Fibroblast of upper back skin (primary cell): ENCODE results near the gene THSD8.
"Not testable (repeated sequence)": the region's sequence is repeated elsewhere in the genome, so short reads cannot be mapped to it uniquely, and the experiment has no call there.

ENCODE experiments used
- DNase-seq: peaks from one replicate; pipeline ENCODE4 v3.0.0-alpha.2; 2013

Gene THSD8

DNA sequence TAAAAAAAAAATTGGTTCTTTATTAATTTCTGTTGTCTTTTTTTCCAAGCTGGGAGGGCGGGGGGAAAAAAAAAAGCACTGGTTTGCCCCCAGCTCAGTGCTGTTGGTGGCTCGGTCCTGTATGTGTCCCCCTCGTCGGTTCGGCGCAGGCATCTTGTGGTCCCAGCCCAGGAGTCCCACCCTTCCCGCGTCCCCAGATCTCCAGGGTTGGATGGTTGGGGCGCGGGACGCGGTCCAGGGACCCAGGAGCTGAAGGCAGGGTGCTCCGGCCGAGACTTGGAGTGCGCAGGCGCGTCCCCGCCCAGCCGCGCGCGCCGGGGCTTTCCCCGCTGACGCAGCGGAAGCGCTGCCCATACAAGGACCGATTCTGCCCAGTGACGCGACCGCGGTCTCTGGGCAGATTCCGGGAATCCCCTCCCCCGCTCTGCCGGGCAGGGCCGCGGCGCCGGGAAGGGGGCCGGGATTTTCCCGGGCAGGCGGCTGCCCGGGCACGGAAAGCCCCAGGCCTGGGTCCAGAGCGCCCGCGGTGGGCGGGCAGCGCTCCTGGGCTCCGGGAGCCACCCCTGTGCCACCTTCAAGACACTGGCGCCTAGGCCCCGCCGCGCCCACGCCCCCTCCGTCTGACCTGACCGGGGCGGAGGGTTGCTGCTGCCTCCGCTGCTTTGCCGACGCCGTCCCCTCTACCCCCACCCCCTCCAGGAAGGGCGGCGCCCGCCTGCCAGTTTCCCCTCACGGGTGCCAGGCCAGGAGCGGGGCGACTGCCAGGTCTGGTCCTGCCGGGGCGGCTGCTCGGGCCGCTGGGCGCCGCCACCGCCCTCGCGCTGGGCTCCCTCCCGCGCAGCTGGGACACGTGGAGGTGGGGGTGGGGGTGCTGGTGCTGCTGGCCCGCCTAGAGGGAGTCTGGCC is 8.3 kb upstream of the THSD8 start:
- peak; percentile 93 for DNase-seq

DNA sequence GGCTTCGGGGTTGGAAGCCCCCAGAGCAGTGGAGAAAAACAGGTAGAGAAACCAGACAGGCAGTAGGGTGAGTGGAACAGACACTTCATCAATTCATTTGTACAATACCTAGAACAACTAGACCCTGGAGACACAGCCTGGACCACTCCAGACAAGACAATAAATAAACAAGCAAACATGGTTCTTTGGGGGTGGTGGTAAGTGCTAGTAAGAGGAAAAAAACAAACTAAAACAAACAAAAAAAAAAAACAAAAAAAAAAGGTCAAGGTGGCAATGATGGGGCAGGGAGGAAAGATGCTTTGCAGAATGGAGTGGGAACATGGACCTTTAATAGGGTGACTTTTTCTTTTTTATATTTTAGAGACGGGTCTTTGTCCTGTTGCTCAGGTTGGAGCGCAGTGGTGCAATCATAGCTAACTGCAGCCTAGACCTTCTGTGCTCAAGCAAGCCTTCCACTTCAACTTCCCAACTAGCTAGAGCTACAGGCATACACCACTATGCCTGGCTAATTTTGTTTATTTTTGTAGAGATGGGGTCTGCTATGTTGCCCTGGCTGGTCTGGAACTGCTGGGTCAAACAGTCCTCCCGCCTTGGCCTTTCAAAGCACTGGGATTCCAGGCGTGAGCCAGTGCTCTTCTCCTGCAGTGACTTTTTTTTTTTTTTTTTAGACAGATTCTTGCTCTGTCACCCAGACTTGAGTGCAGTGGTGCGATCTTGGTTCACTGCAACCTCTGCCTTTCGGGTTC is 7.5 kb upstream of the THSD8 start:
- DNase-seq: no peak

DNA sequence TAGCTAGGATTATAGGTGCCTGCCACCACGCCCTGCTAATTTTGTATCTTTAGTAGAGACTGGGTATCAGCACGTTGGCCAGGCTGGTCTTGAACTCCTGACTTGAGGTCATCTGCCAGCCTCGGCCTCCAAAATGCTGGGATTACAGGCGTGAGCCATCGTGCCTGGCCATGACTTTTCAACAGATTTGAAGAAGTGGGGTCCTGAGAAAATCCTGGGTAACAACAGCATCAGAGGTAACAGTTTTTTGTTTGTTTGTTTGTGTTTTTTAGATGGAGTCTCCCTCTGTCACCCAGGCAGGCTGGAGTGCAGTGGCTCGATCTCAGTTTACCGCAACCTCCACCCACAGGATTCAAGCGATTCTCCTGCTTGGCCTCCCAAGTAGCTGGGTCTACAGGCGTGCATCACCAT is 6.9 kb upstream of the THSD8 start:
- no peak for DNase-seq

DNA sequence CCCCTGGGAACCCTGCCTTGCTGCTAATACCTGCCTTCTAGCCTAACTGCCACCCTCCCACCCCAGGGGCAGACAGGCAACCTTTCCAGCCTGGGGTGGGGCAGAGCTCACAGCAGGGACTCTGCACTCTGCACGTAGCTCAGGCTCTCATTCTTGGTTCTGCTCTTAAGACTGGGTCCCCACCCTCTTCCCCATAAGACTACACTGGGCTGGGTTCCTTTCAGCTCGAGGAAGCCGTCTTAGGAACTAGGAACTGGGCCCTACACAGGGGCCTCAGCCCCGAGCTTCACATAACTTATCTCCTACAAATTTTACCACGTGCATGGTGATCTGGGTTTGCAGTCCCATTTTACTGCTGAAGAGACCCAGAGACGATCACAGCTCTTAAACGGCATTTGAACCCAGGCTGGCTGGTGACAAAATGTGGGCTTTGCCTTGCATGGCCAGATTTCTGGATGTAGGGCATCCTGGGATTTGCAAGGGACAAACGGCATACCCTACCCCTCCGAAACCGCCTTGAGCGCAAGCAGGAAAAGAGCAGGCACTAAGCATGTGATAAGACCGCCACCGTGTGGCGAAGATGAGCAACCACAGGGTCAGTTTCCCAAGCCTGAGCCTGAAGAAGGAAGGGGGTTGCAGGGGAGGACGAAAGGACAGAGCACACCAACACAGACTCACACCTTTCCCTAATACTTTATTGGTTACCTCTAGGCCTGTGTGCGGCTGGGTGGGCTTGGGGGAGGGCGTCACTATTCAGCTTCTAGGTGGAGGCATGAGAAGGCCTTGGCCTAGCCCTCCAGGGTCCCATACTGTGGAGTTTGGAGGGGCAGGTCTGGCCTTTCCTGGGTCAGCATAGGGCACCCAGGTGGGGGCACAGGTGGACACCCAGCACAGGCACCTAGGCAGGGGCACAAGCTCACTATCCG is 5.5 kb upstream of the THSD8 start:
- DNase-seq: peak; percentile 80

DNA sequence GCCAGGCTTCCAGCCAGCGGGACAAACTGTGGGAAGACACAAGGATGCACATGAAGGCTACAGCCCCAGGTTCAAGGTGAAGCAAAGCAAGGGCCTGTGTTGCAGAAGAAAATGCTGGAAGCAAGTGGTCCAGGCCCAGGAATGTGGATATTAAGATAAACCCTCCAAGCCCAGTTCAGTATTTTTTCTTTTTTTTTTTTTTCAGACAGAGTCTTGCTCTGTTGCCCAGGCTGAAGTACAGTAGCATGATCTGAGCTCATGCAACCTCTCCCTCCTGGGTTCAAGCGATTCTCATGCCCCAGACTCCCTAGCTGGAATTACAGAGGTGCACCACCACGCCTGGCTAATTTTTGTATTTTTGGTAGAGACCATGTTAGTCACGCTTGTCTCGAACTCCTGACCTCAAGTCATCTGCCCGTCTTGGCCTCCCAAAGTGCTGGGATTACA is 4.7 kb upstream of the THSD8 start:
- no peak for DNase-seq

DNA sequence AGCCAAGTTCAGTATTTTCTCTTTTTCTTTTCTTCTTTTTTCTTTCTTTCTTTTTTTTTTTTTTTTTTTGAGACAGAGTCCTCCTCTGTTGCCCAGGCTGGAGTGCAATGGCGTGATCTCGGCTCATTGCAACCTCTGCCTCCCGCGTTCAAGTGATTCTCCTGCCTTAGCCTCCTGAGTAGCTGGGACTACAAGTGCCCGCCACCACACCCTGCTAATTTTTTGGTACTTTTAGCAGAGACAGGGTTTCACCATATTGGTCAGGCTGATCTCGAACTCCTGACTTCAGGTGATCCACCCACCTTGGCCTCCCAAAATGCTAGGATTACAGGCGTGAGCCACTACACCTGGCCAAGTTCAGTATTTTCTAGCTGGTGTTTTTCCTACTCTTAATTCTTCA is 4.3 kb upstream of the THSD8 start:
- not testable (repeated sequence) for DNase-seq

DNA sequence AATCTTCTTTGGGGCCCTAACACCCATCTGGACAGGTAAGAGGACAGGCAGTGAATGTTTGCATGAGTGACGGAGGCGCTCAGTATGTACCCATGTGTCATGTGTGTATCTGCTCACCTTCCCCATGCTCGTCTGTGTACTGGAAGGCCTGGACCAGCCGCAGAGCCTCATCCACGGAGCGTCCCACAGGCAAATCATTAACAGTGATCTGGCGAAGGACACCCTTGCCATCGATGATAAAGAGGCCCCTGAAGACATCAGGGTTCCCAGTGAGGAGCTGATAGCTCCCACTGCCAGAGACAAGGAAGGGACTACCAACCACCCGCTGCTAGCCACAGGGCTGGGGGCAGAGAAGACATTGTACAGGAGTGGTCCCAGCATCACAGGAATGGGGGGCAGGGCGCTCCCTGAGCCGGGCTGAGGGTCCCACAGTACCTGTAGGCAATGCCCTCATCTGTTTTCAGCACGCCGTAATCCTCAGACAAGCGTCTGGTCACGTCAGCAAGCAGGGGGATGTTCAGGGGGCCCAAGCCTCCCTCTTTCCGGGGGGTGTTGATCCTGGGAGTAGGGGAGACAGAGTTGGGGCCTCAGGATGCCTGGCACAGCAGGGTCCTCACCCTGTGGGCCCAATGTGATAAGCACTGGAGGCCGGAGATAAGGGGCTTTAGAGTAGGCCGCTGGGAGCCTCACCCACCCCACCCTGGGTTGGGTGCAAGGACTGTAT is 2.0 kb upstream of the THSD8 start:
- no peak for DNase-seq

DNA sequence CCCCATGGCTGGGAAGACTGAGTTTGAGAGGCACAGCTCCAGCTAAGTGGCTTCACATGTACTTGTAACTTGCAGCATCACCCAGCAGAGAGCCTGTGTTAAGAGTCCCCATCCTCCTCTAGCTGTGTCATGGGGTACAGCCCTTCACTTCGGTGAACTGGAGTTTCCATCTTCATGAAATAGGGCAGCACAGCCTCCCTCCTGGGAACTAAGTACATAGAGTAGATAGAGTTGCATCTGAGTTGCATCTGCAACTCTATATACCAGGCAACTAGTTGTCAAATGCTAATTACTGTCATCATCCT is 1.5 kb upstream of the THSD8 start:
- DNase-seq: no peak

DNA sequence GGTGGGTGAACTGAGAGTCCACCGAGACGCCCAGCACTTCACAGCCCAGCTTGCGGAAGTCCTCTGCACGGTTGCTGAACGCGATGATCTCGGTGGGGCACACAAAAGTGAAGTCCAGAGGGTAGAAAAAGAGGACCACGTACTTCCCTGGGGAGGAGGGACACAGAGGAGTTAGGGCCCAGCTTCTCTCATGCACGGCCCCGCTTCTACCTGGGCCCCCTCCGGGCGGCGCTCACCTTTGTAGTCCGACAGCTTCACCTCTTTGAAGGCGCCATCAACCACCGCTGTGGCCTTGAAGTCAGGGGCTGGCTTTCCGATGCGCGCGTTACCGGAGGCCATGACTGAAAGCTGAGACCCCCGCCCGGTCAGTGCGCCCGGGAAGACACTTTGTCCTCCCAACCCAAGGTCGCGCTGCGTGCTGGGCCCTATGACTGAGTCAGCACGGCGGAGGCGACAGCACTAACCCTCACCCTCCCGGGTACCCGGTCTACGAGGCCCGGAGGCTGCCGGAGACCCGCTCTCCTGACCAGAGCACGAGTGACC is 875 bp upstream of the THSD8 start:
- DNase-seq: no peak

DNA sequence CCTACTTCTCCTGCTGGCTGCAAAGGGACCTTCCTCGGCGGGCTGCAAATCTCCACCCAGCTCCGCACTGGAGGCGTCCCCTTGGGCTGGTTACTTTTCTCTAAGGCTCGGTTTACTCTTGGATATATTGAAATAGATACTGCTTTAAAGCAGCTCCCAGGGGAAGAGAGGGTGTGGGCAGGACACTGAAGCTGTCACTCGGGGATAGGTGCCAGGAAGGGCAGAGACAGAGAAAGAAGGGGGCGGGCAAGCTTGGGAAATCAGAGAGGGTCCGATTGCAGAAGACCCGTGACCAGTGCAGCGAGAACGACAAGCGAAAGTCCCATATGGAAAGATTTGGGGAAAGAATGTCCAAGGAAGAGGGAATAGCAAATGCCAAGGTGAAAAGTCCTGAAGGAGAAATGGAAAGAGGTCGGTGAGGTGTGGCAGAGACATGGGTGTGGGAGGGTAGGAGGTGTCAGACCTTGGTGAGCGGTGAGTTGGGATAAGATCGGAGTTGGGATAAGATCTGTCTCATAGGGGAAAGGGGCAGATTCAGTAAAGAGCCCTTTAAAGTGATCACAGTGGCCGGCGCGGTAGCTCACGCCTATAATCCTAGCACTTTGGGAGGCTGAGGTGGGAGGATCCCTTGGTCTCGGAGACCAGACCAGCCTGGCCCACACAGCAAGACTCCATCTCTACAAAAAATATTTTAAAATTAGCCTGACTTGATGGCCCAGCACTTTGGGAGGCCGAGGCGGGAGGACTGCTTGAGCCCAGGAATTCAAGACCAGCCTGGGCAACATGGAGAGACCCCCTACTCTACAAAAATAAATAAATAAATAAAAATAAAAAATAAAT is 618 bp downstream of the THSD8 start:
- no peak for DNase-seq

DNA sequence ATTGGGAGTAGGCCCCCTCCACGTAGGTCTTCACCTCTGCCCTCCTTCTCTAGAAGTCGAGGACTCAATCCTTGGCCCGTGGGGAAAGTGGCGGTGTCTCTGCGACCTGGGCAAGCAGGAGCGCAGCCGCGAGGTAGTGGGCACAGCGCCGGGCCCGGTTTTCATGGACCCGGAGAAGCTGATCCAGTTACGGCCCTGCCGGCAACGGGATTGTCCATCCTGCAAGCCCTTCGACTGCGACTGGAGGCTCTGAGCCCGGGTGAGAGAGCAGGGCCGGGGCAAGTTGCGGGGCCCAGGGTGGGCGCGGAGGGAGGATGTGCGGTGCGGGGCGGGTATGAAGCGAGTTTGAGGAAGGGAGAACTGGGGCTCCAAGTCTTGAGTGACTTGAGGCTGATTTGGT is 2.2 kb downstream of the THSD8 start:
- no peak for DNase-seq

DNA sequence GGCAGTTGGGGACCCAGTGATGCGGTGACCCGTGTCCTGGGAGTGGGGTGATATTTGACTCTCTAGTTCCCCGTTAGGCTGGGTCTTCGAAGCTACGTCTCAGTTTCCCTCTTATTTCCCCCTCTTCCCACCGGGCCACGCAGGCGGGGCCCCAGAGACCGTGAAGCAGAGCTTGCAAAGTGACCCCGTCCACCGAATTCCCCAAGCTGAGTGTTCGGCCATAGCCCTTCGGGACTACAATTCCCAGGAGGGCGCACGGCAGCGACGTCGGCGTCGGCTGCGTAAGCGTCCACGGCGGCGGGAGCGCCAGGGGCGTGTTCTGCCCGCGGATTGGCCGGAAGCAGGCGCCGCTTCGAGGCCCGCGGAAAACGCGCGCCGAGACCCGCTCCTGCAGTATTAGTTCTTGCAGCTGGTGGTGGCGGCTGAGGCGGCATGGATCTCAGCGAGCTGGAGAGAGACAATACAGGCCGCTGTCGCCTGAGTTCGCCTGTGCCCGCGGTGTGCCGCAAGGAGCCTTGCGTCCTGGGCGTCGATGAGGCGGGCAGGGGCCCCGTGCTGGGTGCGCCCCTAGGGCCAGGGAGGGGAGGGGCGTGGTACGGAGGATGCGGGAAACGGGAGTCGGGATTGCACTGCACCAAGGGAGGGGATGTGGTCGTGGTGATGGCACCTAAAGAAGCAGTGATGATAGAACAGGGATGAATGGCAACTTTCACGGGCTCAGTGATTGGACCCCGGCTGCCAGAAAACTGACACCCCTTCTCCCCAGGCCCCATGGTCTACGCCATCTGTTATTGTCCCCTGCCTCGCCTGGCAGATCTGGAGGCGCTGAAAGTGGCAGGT is 4.6 kb downstream of the THSD8 start, which contains the start of gene RNASEH2A:
Gene RNASEH2A, plus strand, starts transcription at position 343 of the 840 bp plus-strand sequence. Its CDS starts 90 bp downstream, at position 433.
- peak; percentile 87 for DNase-seq

DNA sequence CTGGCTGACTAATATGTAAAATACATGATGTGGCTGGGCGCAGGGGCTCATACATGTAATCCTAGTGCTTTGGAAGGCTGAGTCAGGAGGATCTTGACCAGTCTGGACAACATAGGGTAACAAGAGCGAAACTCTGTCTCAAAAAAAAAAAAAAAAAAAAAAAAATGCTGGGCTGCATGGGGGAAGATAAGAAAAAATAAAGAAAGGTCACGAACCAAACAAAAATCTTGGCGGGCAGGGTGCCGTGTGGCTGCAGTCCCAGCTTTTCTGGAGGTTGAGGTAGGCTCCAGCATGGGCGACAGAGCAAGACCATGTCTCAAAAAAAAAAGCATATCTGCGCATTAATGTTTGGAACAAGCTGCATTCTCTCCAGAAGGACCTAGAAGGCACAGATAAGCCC is 13.2 kb downstream of the THSD8 start:
- no peak for DNase-seq

DNA sequence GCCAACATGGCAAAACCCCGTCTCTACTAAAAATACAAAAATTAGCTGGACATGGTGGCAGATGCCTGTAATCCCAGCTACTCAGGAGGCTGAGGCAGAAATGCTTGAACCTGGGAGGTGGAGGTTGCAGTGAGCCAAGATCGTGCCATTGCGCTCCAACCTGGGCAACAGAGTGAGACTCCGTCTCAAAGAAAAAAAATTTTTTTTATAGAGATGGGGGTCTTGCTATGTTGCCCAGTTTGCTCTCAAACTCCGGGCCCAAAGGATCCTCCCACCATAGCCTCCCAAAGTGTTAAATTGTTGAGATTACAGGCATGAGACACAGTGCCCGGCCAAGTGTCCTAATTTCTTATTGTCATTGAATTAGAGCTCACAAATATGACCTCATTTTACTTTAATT is 15.3 kb downstream of the THSD8 start:
- DNase-seq: not testable (repeated sequence)

DNA sequence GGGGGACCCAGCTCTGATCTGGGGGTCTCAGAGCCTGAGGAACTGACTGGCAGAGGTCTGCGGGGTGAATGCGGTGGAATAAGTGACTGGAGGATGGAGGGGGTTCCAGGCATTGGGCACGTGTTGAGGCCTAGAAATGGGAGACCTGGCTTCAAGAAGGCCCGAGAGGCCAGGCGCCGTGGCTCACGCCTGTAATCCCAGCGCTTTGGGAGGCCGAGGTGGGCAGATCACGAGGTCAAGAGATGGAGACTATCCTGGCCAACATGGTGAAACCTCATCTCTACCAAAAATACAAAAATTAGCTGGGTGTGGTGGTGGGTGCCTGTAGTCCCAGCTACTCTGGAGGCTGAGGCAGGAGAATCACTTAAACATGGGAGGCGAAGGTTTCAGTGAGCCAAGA is 15.9 kb downstream of the THSD8 start:
- not testable (repeated sequence) for DNase-seq

DNA sequence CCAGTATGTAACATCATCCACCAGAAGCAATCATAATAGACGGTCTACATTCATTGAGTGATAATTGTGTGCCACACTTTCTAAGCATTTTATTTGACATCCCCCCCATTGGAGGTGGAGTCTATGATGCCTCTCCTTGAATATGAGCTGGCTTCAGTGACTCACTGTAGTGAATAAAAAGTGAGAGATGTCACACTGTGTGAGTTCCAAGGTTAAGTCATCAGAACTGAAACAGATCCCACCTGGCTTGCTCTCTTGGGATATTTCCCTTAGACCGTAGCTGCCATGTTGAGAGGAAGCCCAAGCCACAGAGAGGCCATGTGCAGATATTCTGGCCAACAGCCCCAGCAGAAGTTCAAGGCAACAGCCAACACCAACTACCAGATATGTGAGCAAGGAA is 19.9 kb downstream of the THSD8 start:
- DNase-seq: no peak

DNA sequence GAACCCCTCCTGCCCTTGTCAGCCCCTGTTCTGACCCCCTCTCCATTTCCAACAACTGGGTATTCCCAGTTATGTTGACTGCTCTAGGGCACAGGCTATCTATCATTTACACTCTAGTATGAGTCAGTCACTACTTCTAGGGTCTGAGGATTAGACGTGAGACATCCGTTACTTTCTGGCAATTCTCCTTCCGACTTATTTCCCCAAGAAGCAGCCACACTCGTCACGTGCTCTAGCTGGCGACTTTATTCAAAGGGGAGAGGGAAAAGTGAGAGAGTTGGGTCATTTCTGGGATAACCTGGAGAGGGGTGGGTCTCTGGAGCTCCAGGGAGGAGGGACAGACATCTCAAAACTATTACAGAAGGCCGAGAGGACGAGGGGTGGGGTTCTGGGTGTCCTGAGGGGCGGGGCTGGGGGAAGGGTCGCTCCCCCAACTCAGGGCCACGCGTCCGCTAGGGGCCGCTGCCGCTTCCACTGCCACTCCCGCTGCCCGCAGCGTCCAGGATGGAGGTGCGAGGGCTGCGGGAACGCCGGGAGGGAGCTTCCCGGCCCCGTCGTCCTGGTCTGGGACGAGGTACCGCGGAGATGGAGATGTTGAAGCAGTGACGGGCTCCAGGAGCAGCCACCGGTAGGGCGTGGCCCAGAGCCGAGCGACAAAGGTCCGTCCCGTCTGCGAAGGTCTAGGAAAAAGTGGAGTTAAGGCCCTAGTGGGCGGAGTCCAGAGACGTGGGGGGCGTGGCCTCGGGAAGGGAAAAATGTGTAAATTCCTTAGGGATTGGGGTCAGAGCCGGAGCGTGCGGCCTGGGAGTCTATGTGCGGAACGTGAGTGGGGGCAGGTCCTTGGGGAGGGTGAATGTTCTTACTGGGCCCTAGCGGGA is 23.6 kb downstream of the THSD8 start:
- peak; percentile 34 for DNase-seq

DNA sequence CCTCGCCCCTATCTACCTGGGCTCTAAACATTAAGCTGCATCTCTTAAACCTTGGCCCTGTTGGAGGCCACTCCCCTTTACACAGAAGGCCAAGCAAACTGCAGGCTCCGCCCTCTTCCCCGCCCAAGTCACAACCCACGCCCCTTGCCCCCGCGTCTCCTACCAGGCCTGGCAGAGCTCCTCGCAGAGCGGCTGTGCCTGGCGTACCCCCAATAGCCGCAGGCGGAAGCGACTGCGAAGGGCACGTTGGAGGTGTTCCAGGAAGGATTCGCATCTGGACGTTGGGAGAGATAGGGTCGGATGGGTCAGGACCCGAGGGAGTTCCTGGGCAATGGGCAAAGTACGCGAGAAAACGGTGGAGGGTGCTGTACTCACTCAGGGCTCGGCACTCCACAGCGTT is 26.6 kb downstream of the THSD8 start:
- no peak for DNase-seq

DNA sequence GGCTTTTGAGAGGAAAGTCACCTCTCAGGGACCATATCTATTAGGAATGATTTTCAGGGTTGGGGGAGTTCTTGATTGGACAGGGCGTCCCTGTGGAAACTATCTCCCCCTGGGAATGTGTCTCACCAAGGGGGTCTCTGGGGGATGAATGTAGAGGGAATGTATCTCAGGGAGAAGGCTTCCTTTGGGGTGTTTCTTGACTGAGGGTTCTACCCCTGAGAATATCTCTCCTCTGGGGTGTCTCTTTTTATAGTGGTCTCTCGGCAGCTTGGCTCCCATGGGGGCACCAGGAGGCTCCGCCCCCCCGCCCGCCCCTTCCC is 31.5 kb downstream of the THSD8 start:
- no peak for DNase-seq
